A549 (cell line): ENCODE measurements around the gene PRDM10. TPM values are rescaled to one million over a fixed set of nuclear protein-coding genes. Genes with fewer than 3 reads are reported as not detected.

Source experiments
- ATAC-seq, 2 experiments: fragments of 200-7000 bp in 1 of 2; fragments of >200 bp in 1 of 2; cut with Nextera tagmentation in 1 of 2; cut with Tn5 transposase in 1 of 2; 3 replicates each; pipeline versions ENCODE4 v1.8.0 to v1.9.1; 2018 to 2020; ENCODE audit warnings: mild to moderate bottlenecking in 1 of 2, moderate library complexity in 1 of 2
- CTCF ChIA-PET: fragments of 300-600 bp; sonication (Branson Sonifier 250); formaldehyde crosslinking; extraction: SDS; loops from one replicate; lab custom pipeline; 2021; ENCODE audit warnings: antibody characterized with exemption, inconsistent platforms; lab: Yijun Ruan, JAX
- POLR2A ChIA-PET: fragments of 350-600 bp; formaldehyde crosslinking; extraction: SDS; loops from one replicate; lab custom pipeline; 2021; ENCODE audit warnings: antibody characterized with exemption, inconsistent platforms; lab: Yijun Ruan, JAX
- DNase-seq, 2 experiments: peaks; one replicate each; pipeline versions ENCODE4 v3.0.0 to v3.0.0-alpha.2; 2011 to 2016; ENCODE audit warnings: low read depth in 1 of 2, low spot score in 1 of 2
- FAIRE-seq: peaks from 2 replicates; lab custom pipeline; 2011; peaks lifted over from hg19 to GRCh38; lab: Jason Lieb, UNC
- H3K27ac ChIP-seq, 2 experiments: fragments of >200 bp; sonication (Bioruptor Twin); formaldehyde crosslinking; 3 replicates each; pipeline ENCODE4 v1.5.1; 2016 to 2017
- H3K4me1 ChIP-seq: fragments of >200 bp; sonication (Bioruptor Twin); formaldehyde crosslinking; 3 replicates; pipeline ENCODE4 v1.6.1; 2016
- H3K4me2 ChIP-seq: fragments of >200 bp; sonication (Bioruptor Twin); formaldehyde crosslinking; 3 replicates; pipeline ENCODE4 v1.6.1; 2016
- H3K4me3 ChIP-seq: fragments of >200 bp; sonication (Bioruptor Twin); formaldehyde crosslinking; 3 replicates; pipeline ENCODE4 v1.5.1; 2016
- H3K9me3 ChIP-seq: fragments of >200 bp; sonication (Bioruptor Twin); formaldehyde crosslinking; 3 replicates; pipeline ENCODE4 v1.6.1; 2016
- CEBPB ChIP-seq, 2 experiments: fragments of >200 bp in 1 of 2; sonication (Bioruptor Twin) in 1 of 2; formaldehyde crosslinking in 1 of 2; IDR thresholded peaks; 2 replicates each; pipeline ENCODE4 v1.6.1; 2012 to 2016
- CHD4 ChIP-seq: fragments of 200-600 bp; sonication (generic); IDR thresholded peaks from 2 replicates; pipeline ENCODE4 v1.6.1; 2016; ENCODE audit warnings: antibody characterized with exemption, mild to moderate bottlenecking, borderline replicate concordance
- EP300 ChIP-seq, 2 experiments: fragments of >200 bp; sonication (Bioruptor Twin); formaldehyde crosslinking; IDR thresholded peaks; 2 replicates in 1 of 2; 3 replicates in 1 of 2; pipeline ENCODE4 v1.6.1; 2016 to 2017
- HES2 ChIP-seq: fragments of >200 bp; sonication (Bioruptor Twin); formaldehyde crosslinking; IDR thresholded peaks from 2 replicates; pipeline ENCODE4 v1.6.1; 2016
- MAFK ChIP-seq: fragments of 450-650 bp; IDR thresholded peaks from 2 replicates; pipeline ENCODE4 v1.6.1; 2014; ENCODE audit not compliant: partially characterized antibody
- PBX3 ChIP-seq: IDR thresholded peaks from 2 replicates; pipeline ENCODE4 v1.6.1; 2012
- RAD21 ChIP-seq, 2 experiments: fragments of >200 bp in 1 of 2; sonication (Bioruptor Twin) in 1 of 2; formaldehyde crosslinking in 1 of 2; IDR thresholded peaks in 1 of 2; conservative IDR thresholded peaks in 1 of 2; 2 replicates in 1 of 2; 3 replicates in 1 of 2; pipeline ENCODE4 v1.6.1; 2012 to 2018; ENCODE audit warnings: inconsistent platforms in 1 of 2
- REST ChIP-seq: fragments of 200-600 bp; sonication (generic); IDR thresholded peaks from 2 replicates; pipeline ENCODE4 v1.6.1; 2016; ENCODE audit warnings: antibody characterized with exemption, mild to moderate bottlenecking, moderate library complexity
- RFX5 ChIP-seq: fragments of 450-650 bp; IDR thresholded peaks from 2 replicates; pipeline ENCODE4 v1.7.1; 2014; ENCODE audit warnings: antibody characterized with exemption, mild to moderate bottlenecking, moderate library complexity
- TP53 ChIP-seq: fragments of 250-450 bp; sonication (Bioruptor Pico); IDR thresholded peaks from 2 replicates; pipeline ENCODE4 v1.5.0; 2021; ENCODE audit warnings: mild to moderate bottlenecking, moderate library complexity
- ZNF302 ChIP-seq: fragments of 250-450 bp; sonication (Bioruptor Pico); IDR thresholded peaks from 2 replicates; pipeline ENCODE4 v1.9.0; 2021; ENCODE audit warnings: inconsistent platforms, mild to moderate bottlenecking, moderate library complexity
- ZSCAN20 ChIP-seq: fragments of 250-450 bp; sonication (Bioruptor Pico); IDR thresholded peaks from 2 replicates; pipeline ENCODE4 v1.8.0; 2022; ENCODE audit warnings: mild to moderate bottlenecking, moderate library complexity
- WGBS: methylation state at CpG from one replicate; pipeline ENCODE4 v1.1.6; 2017; ENCODE audit errors: missing lambda C conversion rate; 5-methylcytosine and 5-hydroxymethylcytosine counted together
- polyA plus RNA-seq, 4 experiments: library from polyadenylated mRNA; depleted of rRNA in 3 of 4; stranded (reverse); fragments of >200 nt; fragmentation: RNase III in 1 of 4; extraction: RNeasy Plus Mini Kit Qiagen cat#74134 plus additional on column Dnase treatment in 1 of 4; gene quantifications; 2 replicates in 3 of 4; 3 replicates in 1 of 4; pipeline ENCODE4 v1.2.3, GENCODE V29; 2011 to 2017

PRDM10 gene
- polyA plus RNA-seq, 2 of the 4 experiments (the other 2 are of a cell fraction), result 3.1 to 4.0 TPM

- H3K4me2 ChIP-seq, result no peak overlapping the region
- FAIRE-seq, result no peak
- POLR2A ChIA-PET, result no interaction called here
- H3K4me1 ChIP-seq, result peaks cover 8% of the 10 kb centered on the region; the same call in 2 of the 3 replicates
- TF ChIP-seq TP53 (no peak), HES2 (no peak), CEBPB (IDR thresholded peaks at IDR 0.05) (no peak), RAD21 (conservative IDR thresholded peaks at IDR 0.05 in 1 of 2, IDR thresholded peaks at IDR 0.05 in 1 of 2) (no peak), EP300 (IDR thresholded peaks at IDR 0.05) (no peak), ZNF302 (CRISPR knock-in tag) (no peak), ZSCAN20 (CRISPR knock-in tag) (no peak), RFX5 (no peak)
- TF ChIP-seq, all 56 proteins: peak for 0
- Histone ChIP-seq H3K4me3 (no peak overlapping the region), H3K9me3 (no peaks in the 10 kb centered on the region), H3K27ac (no peak overlapping the region)
- DNase-seq, result no peak
- WGBS, result 86% methylated on average over 2 of the region's 2 CpGs
- CTCF ChIA-PET, result no interaction called here
- ATAC-seq, result no peak
Observed at GRCh38 chr11:129969920-129970319, 32.7 kb downstream of the PRDM10 start.

GRCh38 chr11:129968591-129969419 is 33.8 kb downstream of the PRDM10 start:
- no peak for FAIRE-seq
- Histone ChIP-seq H3K4me1 (peaks cover 8% of the 10 kb centered on the region; the same call in 2 of the 3 replicates), H3K27ac (no peak overlapping the region), H3K9me3 (no peaks in the 10 kb centered on the region), H3K4me3 (no peak overlapping the region), H3K4me2 (no peak overlapping the region)
- no peak for DNase-seq
- ChIA-PET POLR2A (no interaction called here), CTCF (no interaction called here)
- 87% methylated on average over 9 of the region's 9 CpGs for WGBS
- no peak for TF ChIP-seq CHD4
- peak; percentile 93 for TF ChIP-seq MAFK
- ATAC-seq, result no peak

GRCh38 chr11:129967996-129968395 is 34.6 kb downstream of the PRDM10 start:
- no peak for TF ChIP-seq ZNF302 (CRISPR knock-in tag)
- Histone ChIP-seq H3K27ac (no peak overlapping the region), H3K4me1 (peaks cover 8% of the 10 kb centered on the region; the same call in 2 of the 3 replicates), H3K4me2 (no peak overlapping the region), H3K9me3 (no peaks in the 10 kb centered on the region), H3K4me3 (no peak overlapping the region)
- no peak for ATAC-seq
- 95% methylated on average over 3 of the region's 3 CpGs for WGBS
- FAIRE-seq, result no peak
- CTCF ChIA-PET, result no interaction called here
- POLR2A ChIA-PET, result no interaction called here
- DNase-seq, result no peak

GRCh38 chr11:129965248-129965647 is 37.4 kb downstream of the PRDM10 start:
- POLR2A ChIA-PET, result no interaction called here
- ATAC-seq, result no peak
- Histone ChIP-seq H3K27ac (no peak overlapping the region), H3K4me2 (no peak overlapping the region), H3K9me3 (no peaks in the 10 kb centered on the region), H3K4me3 (no peak overlapping the region), H3K4me1 (peaks cover 14% of the 10 kb centered on the region)
- no peak for FAIRE-seq
- 93% methylated on average over 3 of the region's 3 CpGs for WGBS
- CTCF ChIA-PET, result no interaction called here
- TF ChIP-seq PBX3 (no peak), REST (peak; percentile 73; the same call in 1 of the 2 replicates)
- no peak for DNase-seq
